Measurements from ENCODE around the gene PRPF6.

The PRPF6 gene

GRCh38 chr20:63955281-63955826 is 25.6 kb upstream of the PRPF6 start:
- peak overlapping the region; percentile 82 for H3K4me3 ChIP-seq (ENCODE audit: low read length)
- TF ChIP-seq CTCF (conservative IDR thresholded peaks at IDR 0.05; ENCODE audit: low read length): peak; percentile 22; the same call in 1 of the 2 replicates
- DNase-seq (ENCODE audit: low read depth): peak; percentile 31

GRCh38 chr20:63955827-63956663 is 24.9 kb upstream of the PRPF6 start, which contains the start of gene UCKL1:
TSS of gene UCKL1 (minus strand) at chr20:63956416. CDS start at chr20:63956372, 44 bp downstream.
- no peak for TF ChIP-seq CTCF (conservative IDR thresholded peaks at IDR 0.05; ENCODE audit: low read length)
- peak within 1 kb of the TSS; percentile 82 for H3K4me3 ChIP-seq (ENCODE audit: low read length)
- DNase-seq (ENCODE audit: low read depth): peak; percentile 91

- H3K4me3 ChIP-seq (ENCODE audit: low read length): peak overlapping the region; percentile 58
- DNase-seq (ENCODE audit: low read depth): no peak
Measured at GRCh38 chr20:63956664-63957003, 24.3 kb upstream of the PRPF6 start.

GRCh38 chr20:63957004-63957689 is 23.8 kb upstream of the PRPF6 start:
- no peak for TF ChIP-seq CTCF (conservative IDR thresholded peaks at IDR 0.05; ENCODE audit: low read length)
- peak; percentile 56 for DNase-seq (ENCODE audit: low read depth)

More at GRCh38 chr20:63956664-63957003, 24.3 kb upstream of the PRPF6 start:
- no peak for TF ChIP-seq CTCF (conservative IDR thresholded peaks at IDR 0.05; ENCODE audit: low read length)

GRCh38 chr20:63957690-63958441 is 23.1 kb upstream of the PRPF6 start:
- no peak for TF ChIP-seq CTCF (conservative IDR thresholded peaks at IDR 0.05; ENCODE audit: low read length)
- no peak for DNase-seq (ENCODE audit: low read depth)
- H3K4me3 ChIP-seq (ENCODE audit: low read length): no peak overlapping the region; the same call in 1 of the 2 replicates

More at GRCh38 chr20:63957004-63957689, 23.8 kb upstream of the PRPF6 start:
- peak overlapping the region; percentile 58 for H3K4me3 ChIP-seq (ENCODE audit: low read length)

GRCh38 chr20:63958471-63958870 is 22.5 kb upstream of the PRPF6 start:
- no peak overlapping the region for H3K4me3 ChIP-seq (ENCODE audit: low read length)
- DNase-seq (ENCODE audit: low read depth): no peak
- no peak for TF ChIP-seq CTCF (conservative IDR thresholded peaks at IDR 0.05; ENCODE audit: low read length)
